Immature natural killer cell (primary cell): ENCODE measurements around the gene SRSF12. TPM values are rescaled to one million over a fixed set of nuclear protein-coding genes. Genes with fewer than 3 reads are reported as not detected.
A peak's percentile ranks its signal among the peaks of the same experiment; 100 is the strongest.
"Not testable (repeated sequence)": the region's sequence is repeated elsewhere in the genome, so short reads cannot be mapped to it uniquely, and the experiment has no call there.

ENCODE experiments used
- DNase-seq, 3 donors: peaks; one replicate each; pipeline ENCODE4 v3.0.0; 2022; ENCODE audit warnings: mixed read lengths in 1 of 3
- H3K27ac Mint-ChIP-seq, 6 donors: one replicate each; pipeline ENCODE4 v1.8.0; 2020; ENCODE audit warnings: mixed read lengths in 6 of 6, mild to moderate bottlenecking in 5 of 6, inconsistent platforms in 4 of 6, moderate library complexity in 3 of 6
- H3K27me3 Mint-ChIP-seq, 3 donors: one replicate each; pipeline ENCODE4 v1.8.0; 2020 to 2021; ENCODE audit warnings: low read depth in 3 of 3, mild to moderate bottlenecking in 3 of 3, mixed read lengths in 3 of 3, moderate library complexity in 3 of 3, inconsistent platforms in 1 of 3
- H3K36me3 Mint-ChIP-seq, 3 donors: one replicate each; pipeline ENCODE4 v1.8.0; 2020; ENCODE audit warnings: mixed read lengths in 3 of 3, inconsistent platforms in 2 of 3, mild to moderate bottlenecking in 2 of 3
- H3K4me1 Mint-ChIP-seq, 2 donors: one replicate each; pipeline ENCODE4 v1.8.0; 2020; ENCODE audit warnings: inconsistent platforms in 2 of 2, mild to moderate bottlenecking in 2 of 2, mixed read lengths in 2 of 2, moderate library complexity in 1 of 2
- H3K4me3 Mint-ChIP-seq, 5 donors: one replicate each; pipeline ENCODE4 v1.8.0; 2020; ENCODE audit warnings: mild to moderate bottlenecking in 5 of 5, mixed read lengths in 5 of 5, inconsistent platforms in 3 of 5, moderate library complexity in 3 of 5
- H3K9me3 Mint-ChIP-seq, 6 donors: one replicate each; pipeline ENCODE4 v1.8.0; 2020; ENCODE audit warnings: mild to moderate bottlenecking in 6 of 6, mixed read lengths in 6 of 6, inconsistent platforms in 4 of 6, moderate library complexity in 3 of 6
- polyA plus RNA-seq, 3 donors: library from polyadenylated mRNA; unstranded; fragments of 300-500 nt; fragmentation: Illumina TruSeq; gene quantifications; one replicate each; pipeline ENCODE4 v1.2.3, GENCODE V29; 2021

SRSF12 gene
- polyA plus RNA-seq, 3 donors from 2014 or later: 0.22 to 0.45 TPM; not detected in 1

DNA sequence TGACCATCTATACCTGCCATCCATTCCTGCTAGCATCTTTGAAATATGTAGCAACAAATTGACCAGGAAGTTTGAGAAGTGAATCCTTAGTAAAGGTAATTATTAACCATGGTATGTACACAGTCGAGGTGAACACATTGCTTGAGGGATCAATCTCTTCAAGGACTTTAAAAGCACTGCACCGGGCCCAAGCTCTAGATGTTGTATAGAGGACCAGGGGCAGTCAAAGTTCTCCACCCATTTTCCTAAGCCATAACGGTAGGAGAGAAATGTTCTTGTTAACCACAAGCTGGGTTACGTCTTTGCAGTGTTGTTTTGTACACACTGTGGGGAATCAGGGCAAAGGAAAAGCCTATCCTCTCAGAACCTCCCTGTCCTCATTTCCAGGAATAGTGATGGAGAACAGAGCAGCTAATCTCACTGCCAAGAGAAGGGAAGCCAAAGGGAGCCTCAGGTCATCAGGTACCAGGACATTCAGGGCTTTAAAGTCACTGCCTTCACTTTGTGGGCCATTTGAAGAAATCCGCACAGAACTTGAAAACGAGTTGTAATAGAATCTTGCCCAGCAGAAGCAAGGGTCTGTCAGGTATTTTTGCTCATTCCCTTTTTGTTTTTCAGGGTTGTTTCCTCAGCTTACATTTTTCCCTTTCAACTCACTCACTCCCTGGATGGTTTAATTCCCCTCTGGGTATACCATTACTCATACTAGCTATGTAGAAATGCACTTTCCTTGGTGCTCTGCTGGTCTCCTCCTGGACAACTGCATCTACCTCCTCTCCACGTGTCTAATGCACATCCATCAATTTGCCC lies 22.7 kb upstream of the SRSF12 start:
- Mint-ChIP-seq H3K9me3 (no peaks in the 10 kb centered on the region), H3K36me3 (peaks cover 0 to 8% (median 7%) of the 10 kb centered on the region in 3 donors), H3K27ac (peak overlapping the region in 1 of 6 donors; percentile 59), H3K27me3 (peaks cover 0 to 4% (median 0%) of the 10 kb centered on the region in 3 donors), H3K4me3 (no peak overlapping the region), H3K4me1 (peaks cover 1 to 10% of the 10 kb centered on the region in 2 donors)
- no peak for DNase-seq

DNA sequence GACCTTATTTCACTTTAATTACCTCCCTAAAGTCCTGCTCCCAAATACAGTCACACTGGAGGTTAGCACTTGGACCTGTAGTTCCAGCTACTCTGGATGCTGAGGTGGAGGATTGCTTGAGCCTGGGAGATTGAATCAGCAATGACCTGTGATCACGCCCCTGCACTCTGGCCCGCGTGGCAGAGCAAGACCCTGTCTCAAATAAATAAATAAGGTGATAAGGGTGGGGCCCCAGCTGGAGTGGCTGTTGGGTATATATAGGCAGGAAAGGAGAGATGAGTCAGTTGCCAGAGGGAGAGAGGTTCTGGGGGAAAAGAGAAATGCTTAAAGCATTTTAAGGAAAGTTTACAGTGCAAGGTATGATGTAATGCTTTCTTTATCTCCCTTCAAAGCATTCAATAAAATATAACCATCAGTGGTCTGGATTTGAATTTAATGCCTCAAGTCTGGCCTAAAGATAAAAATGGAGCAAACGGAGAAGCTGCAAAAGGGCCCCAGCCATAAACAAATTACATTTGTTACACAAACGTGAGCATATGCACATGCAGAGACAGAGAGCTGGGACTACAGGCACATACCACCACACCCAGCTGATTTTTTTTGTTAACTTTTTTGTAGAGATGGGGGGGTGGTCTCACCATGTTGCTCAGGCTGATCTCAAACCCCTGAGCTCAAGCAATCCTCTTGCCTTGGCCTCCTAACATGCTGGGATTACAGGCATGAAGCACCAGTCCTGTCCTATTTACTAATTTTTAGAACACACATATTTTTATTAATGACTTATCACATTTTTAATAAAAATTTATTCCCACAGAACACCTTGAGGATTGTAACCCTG lies 21.9 kb upstream of the SRSF12 start:
- H3K27ac Mint-ChIP-seq: no peak overlapping the region
- peaks cover 0 to under 1% (median 0%) of the 10 kb centered on the region in 3 donors for H3K27me3 Mint-ChIP-seq
- H3K4me3 Mint-ChIP-seq: no peak overlapping the region
- peaks cover 0 to 2% of the 10 kb centered on the region in 2 donors for H3K4me1 Mint-ChIP-seq
- no peak for DNase-seq
- no peaks in the 10 kb centered on the region for H3K9me3 Mint-ChIP-seq
- peaks cover 0 to 8% (median 7%) of the 10 kb centered on the region in 3 donors for H3K36me3 Mint-ChIP-seq

DNA sequence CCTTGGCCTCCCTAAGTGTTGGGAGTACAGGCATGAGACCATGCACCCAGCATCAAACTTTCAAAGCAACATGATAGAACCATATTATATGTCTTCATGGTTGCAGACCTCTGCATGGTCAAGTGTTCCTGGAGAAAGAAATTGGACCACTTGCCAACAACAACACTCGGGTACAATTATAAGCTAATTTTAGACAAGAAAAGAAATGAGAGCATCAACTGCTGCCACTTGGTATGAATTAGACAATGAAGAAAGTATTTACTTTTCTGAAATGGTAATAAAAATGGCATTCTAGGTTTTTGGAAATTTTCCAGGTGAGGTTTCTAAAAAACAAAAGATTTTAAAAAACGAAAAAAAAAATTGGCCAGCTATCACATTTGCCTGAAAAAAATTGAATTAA lies 20.3 kb upstream of the SRSF12 start:
- H3K9me3 Mint-ChIP-seq: no peaks in the 10 kb centered on the region
- H3K4me3 Mint-ChIP-seq: no peak overlapping the region
- H3K27ac Mint-ChIP-seq: no peak overlapping the region
- no peaks in the 10 kb centered on the region for H3K4me1 Mint-ChIP-seq
- peaks cover 0 to 2% (median 0%) of the 10 kb centered on the region in 3 donors for H3K27me3 Mint-ChIP-seq
- DNase-seq: no peak
- H3K36me3 Mint-ChIP-seq: peaks cover 0 to 13% (median 7%) of the 10 kb centered on the region in 3 donors

DNA sequence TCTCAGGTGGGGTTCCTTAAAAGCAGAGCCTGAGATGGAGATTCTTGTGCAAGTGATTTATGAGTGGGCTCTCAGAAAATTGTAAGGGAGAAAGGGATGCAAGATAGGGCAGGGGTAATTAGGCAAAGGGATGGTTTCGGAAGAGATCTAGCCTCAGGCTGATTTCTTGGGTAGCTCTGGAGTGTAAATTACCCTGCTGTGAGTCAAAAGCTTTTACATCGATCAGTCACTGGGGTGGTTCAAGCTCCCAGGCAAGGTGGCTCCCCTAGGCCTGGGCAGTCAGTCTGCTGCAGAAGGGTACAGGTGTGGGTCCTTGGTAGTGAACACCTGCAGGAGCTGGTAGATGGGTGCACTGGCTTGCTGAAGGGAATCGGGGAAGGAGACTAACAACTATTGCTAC lies 16.9 kb upstream of the SRSF12 start:
- Mint-ChIP-seq H3K4me1 (no peaks in the 10 kb centered on the region), H3K27ac (no peak overlapping the region), H3K4me3 (no peak overlapping the region), H3K36me3 (peaks cover 0 to 4% (median 0%) of the 10 kb centered on the region in 3 donors), H3K27me3 (peaks cover 0 to 2% (median 0%) of the 10 kb centered on the region in 3 donors), H3K9me3 (no peaks in the 10 kb centered on the region)
- no peak for DNase-seq

DNA sequence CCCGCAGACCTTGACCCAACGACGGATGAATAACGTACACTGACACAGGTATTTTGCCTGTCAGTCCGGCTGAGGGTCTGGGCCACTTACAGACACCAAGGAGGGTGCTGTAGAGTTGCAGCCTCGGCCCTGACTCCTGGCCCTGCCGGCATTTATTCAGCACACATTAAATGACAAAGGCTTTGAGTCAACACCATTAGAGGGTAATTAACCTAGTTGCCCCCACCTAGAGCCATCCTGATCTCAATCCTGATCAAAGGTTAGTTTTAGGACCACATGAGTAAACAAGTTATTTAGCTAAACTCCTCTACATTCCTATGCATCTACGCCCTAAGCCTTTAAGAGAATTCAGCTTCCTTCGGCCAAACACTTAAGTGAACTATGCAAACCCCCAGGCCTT lies 16.1 kb upstream of the SRSF12 start:
- Mint-ChIP-seq H3K27ac (no peak overlapping the region), H3K4me3 (no peak overlapping the region), H3K9me3 (no peaks in the 10 kb centered on the region), H3K4me1 (no peaks in the 10 kb centered on the region), H3K36me3 (peaks cover 0 to 4% (median 0%) of the 10 kb centered on the region in 3 donors), H3K27me3 (peaks cover 0 to 2% (median 0%) of the 10 kb centered on the region in 3 donors)
- no peak for DNase-seq

DNA sequence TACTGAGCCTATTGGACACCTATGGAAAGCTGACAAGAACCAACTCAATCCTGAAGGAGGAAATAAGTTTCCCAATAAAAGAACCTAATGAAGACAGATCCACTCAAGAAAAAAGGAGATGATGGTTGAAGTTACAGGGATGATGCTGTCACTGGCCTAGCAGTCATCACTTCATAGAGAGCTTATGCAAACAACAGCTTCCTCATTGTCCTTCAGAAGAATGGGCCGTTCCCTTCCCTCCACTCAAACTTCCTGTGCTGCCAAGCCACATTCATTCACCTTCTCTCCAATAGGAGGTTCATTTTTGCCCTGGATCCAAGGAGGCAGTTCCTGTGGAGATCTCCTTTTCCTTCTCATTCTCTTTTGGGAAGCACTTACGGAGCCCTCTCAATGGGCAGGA lies 14.2 kb upstream of the SRSF12 start:
- H3K4me1 Mint-ChIP-seq: no peaks in the 10 kb centered on the region
- H3K4me3 Mint-ChIP-seq: no peak overlapping the region
- H3K9me3 Mint-ChIP-seq: peaks cover 0 to 6% (median 3%) of the 10 kb centered on the region in 6 donors
- H3K27ac Mint-ChIP-seq: no peak overlapping the region
- H3K27me3 Mint-ChIP-seq: peaks cover 0 to 2% (median 2%) of the 10 kb centered on the region in 3 donors
- no peak for DNase-seq
- H3K36me3 Mint-ChIP-seq: peaks cover 4 to 6% (median 5%) of the 10 kb centered on the region in 3 donors

DNA sequence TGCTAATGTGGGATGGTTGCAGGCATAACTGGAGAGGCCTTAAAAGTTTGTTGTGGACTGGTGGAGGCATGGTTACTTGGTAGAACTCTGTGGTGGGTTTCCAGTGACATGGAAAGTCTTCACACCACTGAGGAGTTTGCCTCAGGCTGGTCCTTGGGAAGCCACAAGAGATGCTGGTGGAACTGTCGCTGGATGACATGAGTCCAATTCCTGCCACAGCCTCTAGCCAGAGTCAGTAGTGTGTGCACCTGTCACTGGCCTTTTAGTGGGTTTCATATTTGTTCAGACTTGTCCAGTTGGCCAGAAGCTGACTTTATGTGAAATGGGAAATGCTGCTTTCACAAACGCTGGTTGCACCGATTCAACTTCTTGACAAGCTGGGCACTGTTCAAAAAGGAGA lies 13.7 kb upstream of the SRSF12 start:
- Mint-ChIP-seq H3K27me3 (peaks cover 0 to 2% (median 2%) of the 10 kb centered on the region in 3 donors), H3K36me3 (peaks cover 4 to 8% (median 6%) of the 10 kb centered on the region in 3 donors), H3K4me3 (no peak overlapping the region), H3K4me1 (no peaks in the 10 kb centered on the region), H3K9me3 (peaks cover 0 to 6% (median 3%) of the 10 kb centered on the region in 6 donors), H3K27ac (no peak overlapping the region)
- no peak for DNase-seq

DNA sequence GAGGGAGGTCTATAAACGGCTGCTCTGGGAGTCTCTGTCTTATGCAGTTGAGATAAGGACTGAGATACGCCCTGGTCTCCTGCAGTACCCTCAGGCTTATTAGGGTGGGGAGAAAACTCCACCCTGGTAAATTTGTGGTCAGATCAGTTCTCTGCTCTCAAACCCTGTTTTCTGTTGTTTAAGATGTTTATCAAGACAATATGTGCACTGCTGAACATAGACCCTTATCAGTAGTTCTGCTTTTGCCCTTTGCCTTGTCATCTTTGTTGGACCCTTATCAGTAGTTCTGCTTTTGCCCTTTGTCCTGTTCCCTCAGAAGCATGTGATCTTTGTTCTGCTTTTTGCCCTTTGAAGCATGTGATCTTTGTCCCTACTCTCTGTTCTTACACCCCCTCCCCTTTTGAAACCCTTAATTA lies 10.4 kb upstream of the SRSF12 start:
- DNase-seq, H3K36me3 Mint-ChIP-seq, H3K4me1 Mint-ChIP-seq, H3K4me3 Mint-ChIP-seq, H3K27me3 Mint-ChIP-seq, H3K9me3 Mint-ChIP-seq: not testable (repeated sequence)
- peak overlapping the region in 1 of 6 donors; percentile 25 for H3K27ac Mint-ChIP-seq

DNA sequence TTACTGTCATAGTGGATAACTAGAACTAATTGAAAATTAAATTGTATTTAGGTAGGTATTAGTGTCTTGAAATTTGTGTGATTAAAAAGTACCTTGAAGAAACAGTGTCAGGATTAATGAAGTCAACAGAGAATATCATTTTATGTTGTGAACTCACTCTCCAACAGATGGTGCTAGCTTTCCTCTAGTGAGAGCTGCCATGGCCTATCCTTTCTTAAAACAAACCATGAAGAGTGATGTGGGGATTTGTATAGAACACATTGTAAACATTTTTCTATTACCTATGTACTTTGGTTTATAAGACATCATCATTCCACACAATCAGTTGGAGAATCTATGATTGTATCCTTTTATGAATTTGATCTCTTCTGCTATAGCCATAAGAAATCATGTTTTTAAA lies 4.8 kb upstream of the SRSF12 start:
- H3K4me1 Mint-ChIP-seq: peaks cover 9% of the 10 kb centered on the region in 2 donors
- H3K9me3 Mint-ChIP-seq: no peaks in the 10 kb centered on the region
- no peak overlapping the region for H3K4me3 Mint-ChIP-seq
- peaks cover 0 to 7% (median 3%) of the 10 kb centered on the region in 3 donors for H3K36me3 Mint-ChIP-seq
- peak overlapping the region in 1 of 6 donors; percentile 14 for H3K27ac Mint-ChIP-seq
- H3K27me3 Mint-ChIP-seq: peaks cover 0 to 7% (median 2%) of the 10 kb centered on the region in 3 donors
- DNase-seq: peak in 1 of 3 donors; percentile 14

DNA sequence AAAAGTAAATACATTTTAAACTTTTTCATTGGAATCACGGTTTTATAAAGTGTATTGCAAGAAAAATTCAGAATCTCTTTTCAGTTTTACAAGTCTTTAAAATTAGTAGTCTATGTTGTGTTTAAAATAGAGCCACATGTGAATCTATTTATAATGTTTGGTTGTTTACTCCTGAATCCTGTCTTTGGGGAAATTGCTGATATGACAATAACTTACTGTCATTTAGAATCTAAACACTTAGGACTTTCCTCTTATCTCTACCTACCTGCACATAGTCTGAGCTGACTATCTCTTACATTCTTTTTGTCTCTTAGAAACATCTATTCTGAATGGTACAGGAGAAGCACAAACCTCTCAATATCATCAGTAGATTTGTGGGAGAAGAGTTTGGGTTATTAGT lies 4.1 kb upstream of the SRSF12 start:
- no peak overlapping the region for H3K27ac Mint-ChIP-seq
- peaks cover 12 to 14% of the 10 kb centered on the region in 2 donors for H3K4me1 Mint-ChIP-seq
- H3K27me3 Mint-ChIP-seq: peaks cover 0 to 7% (median 2%) of the 10 kb centered on the region in 3 donors
- no peak for DNase-seq
- peaks cover 0 to 6% (median 3%) of the 10 kb centered on the region in 3 donors for H3K36me3 Mint-ChIP-seq
- no peaks in the 10 kb centered on the region for H3K9me3 Mint-ChIP-seq
- no peak overlapping the region for H3K4me3 Mint-ChIP-seq

DNA sequence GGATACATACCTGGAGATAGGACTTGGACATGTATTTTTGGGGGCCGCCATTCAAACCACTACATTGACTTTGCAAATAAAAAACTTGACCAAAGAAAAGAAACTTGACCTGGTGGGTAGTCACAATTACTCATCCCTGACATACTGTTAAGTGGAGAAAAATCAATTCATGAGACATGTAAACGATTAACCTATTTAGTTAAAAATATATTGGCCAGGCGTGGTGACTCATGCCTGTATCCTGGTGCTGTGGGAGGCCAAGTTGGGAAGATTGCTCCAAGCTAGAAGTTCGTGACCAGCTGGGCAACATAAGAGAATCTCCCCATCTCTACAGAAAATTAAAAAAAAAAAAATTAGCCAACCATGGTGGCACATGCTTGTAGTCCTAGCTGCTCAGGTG lies 2.5 kb upstream of the SRSF12 start:
- no peak overlapping the region for H3K27ac Mint-ChIP-seq
- H3K4me1 Mint-ChIP-seq: peaks cover 15 to 18% of the 10 kb centered on the region in 2 donors
- H3K27me3 Mint-ChIP-seq: peaks cover 0 to 7% (median 2%) of the 10 kb centered on the region in 3 donors
- no peak overlapping the region for H3K4me3 Mint-ChIP-seq
- no peak for DNase-seq
- peaks cover 0 to 4% (median 3%) of the 10 kb centered on the region in 3 donors for H3K36me3 Mint-ChIP-seq
- no peaks in the 10 kb centered on the region for H3K9me3 Mint-ChIP-seq

DNA sequence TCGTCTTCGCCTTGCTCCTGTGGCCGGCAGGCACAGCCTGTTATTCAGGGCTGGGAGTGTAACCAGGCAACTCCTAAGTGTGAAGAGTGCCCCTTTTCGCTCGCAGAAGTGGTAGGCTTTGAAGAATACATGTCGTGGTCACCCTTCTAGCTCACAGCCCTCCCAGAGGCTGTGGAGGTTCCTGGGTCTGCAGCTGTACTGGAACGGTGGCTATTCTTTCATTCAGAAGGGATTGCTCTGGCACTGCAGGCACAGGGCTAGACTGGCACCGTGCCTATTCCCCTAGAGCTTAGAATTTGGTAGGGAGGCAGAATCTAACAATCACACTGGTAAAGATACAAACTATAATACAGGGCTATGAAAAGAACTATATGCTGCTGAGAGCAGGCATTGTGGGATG lies 1.1 kb upstream of the SRSF12 start:
- H3K27me3 Mint-ChIP-seq: peaks cover 0 to 7% (median 2%) of the 10 kb centered on the region in 3 donors
- peaks cover 15 to 18% of the 10 kb centered on the region in 2 donors for H3K4me1 Mint-ChIP-seq
- DNase-seq: no peak
- peak overlapping the region in 5 of 6 donors; percentile 1 to 81 (median 30) for H3K27ac Mint-ChIP-seq
- peak overlapping the region; percentile 67 to 87 (median 74) for H3K4me3 Mint-ChIP-seq
- no peaks in the 10 kb centered on the region for H3K36me3 Mint-ChIP-seq
- no peaks in the 10 kb centered on the region for H3K9me3 Mint-ChIP-seq

DNA sequence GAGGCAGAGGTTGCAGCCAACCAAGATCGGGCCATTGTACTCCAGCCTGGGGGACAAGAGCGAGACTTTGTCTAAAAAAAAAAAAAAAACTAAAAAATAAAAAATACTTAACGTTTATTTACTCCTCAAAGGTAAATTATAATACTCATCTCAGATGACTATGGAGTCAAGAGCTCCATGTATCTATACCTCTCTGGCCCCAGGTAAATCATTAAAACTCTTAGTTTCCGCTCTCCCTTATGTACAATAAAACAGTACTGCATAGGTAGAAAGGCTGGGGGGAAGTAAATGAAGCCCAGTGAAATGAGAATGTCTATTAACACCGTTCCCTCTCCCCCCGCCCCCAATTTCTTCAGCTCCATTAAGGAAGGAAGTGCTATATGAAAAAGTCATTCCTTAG lies 1.2 kb downstream of the SRSF12 start:
- peak overlapping the region in 3 of 6 donors; percentile 52 to 78 (median 69) for H3K27ac Mint-ChIP-seq
- H3K27me3 Mint-ChIP-seq: peaks cover 0 to 7% (median 2%) of the 10 kb centered on the region in 3 donors
- H3K36me3 Mint-ChIP-seq: no peaks in the 10 kb centered on the region
- H3K9me3 Mint-ChIP-seq: no peaks in the 10 kb centered on the region
- peaks cover 15 to 18% of the 10 kb centered on the region in 2 donors for H3K4me1 Mint-ChIP-seq
- DNase-seq: no peak
- H3K4me3 Mint-ChIP-seq: peak overlapping the region; percentile 86 to 93 (median 89)

DNA sequence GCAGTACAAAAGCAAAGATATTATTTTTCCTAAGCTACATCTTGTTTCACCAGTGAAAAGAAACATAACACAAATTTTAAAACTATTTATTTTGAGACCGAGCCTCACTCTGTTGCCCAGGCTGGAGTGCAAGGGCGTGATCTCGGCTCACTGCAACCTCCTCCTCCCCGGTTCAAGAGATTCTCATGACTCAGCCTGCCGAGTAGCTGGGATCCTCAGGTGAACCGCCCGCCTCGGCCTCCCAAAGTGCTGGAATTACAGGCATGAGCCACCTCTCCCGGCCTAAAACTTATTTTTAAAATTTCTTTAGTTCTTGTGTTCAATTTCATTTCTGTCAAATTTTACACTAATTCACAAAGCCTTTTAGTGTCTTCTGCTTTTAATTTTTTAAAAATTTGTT lies 5.9 kb downstream of the SRSF12 start:
- no peaks in the 10 kb centered on the region for H3K9me3 Mint-ChIP-seq
- H3K36me3 Mint-ChIP-seq: peaks cover 0 to 10% (median 0%) of the 10 kb centered on the region in 3 donors
- no peak for DNase-seq
- H3K4me1 Mint-ChIP-seq: peaks cover 3 to 4% of the 10 kb centered on the region in 2 donors
- no peak overlapping the region for H3K4me3 Mint-ChIP-seq
- H3K27me3 Mint-ChIP-seq: no peaks in the 10 kb centered on the region
- no peak overlapping the region for H3K27ac Mint-ChIP-seq
